Lower leg skin (tissue), 4 donors: ENCODE data around the gene POC1B. TPM values are rescaled to one million over a fixed set of nuclear protein-coding genes. Genes with fewer than 3 reads are reported as not detected.

Source experiments
- DNase-seq, 2 donors: peaks; one replicate each; pipeline ENCODE4 v3.0.0-alpha.2; 2019; ENCODE audit warnings: low spot score in 2 of 2
- H3K4me3 ChIP-seq: fragments of 200-600 bp; sonication (generic); 2 replicates; pipeline ENCODE4 v1.5.1; 2017; ENCODE audit warnings: mild to moderate bottlenecking, low read depth; ENCODE audit not compliant: poor library complexity, severe bottlenecking
- CTCF ChIP-seq, 3 donors: fragments of 450-650 bp; IDR thresholded peaks; one replicate each; pipeline ENCODE4 v1.5.1; 2016; ENCODE audit warnings: antibody characterized with exemption in 3 of 3, mild to moderate bottlenecking in 3 of 3, moderate library complexity in 2 of 3
- POLR2A ChIP-seq, 2 donors: fragments of 450-650 bp; IDR thresholded peaks; one replicate each; pipeline ENCODE4 v1.6.1; 2016 to 2017; ENCODE audit warnings: antibody characterized with exemption in 2 of 2, mild to moderate bottlenecking in 1 of 2, moderate library complexity in 1 of 2
- WGBS, 2 donors: methylation state at CpG; one replicate each; pipeline ENCODE4 v1.1.5; 2018; 5-methylcytosine and 5-hydroxymethylcytosine counted together
- intact Hi-C: fragments of 100-400 bp; cut with DNase I; formaldehyde crosslinking; loops from one replicate; pipeline ENCODE4 v1.15.0; 2023; ENCODE audit warnings: low total_unique reads
- total RNA-seq, 4 donors: library from RNA; depleted of rRNA; stranded (reverse); fragments of >200 nt; gene quantifications; one replicate each; pipeline ENCODE4 v1.1.0, GENCODE V29; 2016

The POC1B gene
- total RNA-seq, 4 donors from 2014 or later = 10.5 to 15.9 (median 14.7) TPM

- intact Hi-C loops = loop anchor here (5.0 kb wide), 1 partner anchor 404 kb away; no protein-coding TSS in a partner anchor
- DNase-seq = no peak
- no peak overlapping the region for H3K4me3 ChIP-seq
- 76 to 83% methylated on average over 1 of the region's 1 CpG for WGBS, 2 donors
- TF ChIP-seq CTCF (IDR thresholded peaks at IDR 0.05) (no peak), POLR2A (IDR thresholded peaks at IDR 0.05) (no peak)
Measured at GRCh38 chr12:89456565-89456964, 69.3 kb downstream of the POC1B start.

GRCh38 chr12:89454080-89454848, 71.6 kb downstream of the POC1B start:
- intact Hi-C loops = no loop called here
- no peak overlapping the region for H3K4me3 ChIP-seq
- TF ChIP-seq CTCF (IDR thresholded peaks at IDR 0.05) (no peak), POLR2A (IDR thresholded peaks at IDR 0.05) (no peak)
- WGBS, 2 donors = 30 to 43% methylated on average over 7 of the region's 7 CpGs
- no peak for DNase-seq

- DNase-seq = no peak
Measured at GRCh38 chr12:89453121-89453978, 72.5 kb downstream of the POC1B start.

GRCh38 chr12:89451841-89452251, 74.0 kb downstream of the POC1B start:
- no peak for DNase-seq
- H3K4me3 ChIP-seq = no peak overlapping the region
- WGBS, 2 donors = 48 to 49% methylated on average over 9 of the region's 9 CpGs
- TF ChIP-seq CTCF (IDR thresholded peaks at IDR 0.05) (no peak), POLR2A (IDR thresholded peaks at IDR 0.05) (no peak)
- intact Hi-C loops = no loop called here

More at GRCh38 chr12:89453121-89453978, 72.5 kb downstream of the POC1B start:
- no peak for TF ChIP-seq CTCF (IDR thresholded peaks at IDR 0.05)
- TF ChIP-seq POLR2A (IDR thresholded peaks at IDR 0.05) = no peak
- no peak overlapping the region for H3K4me3 ChIP-seq
- intact Hi-C loops = no loop called here
- WGBS, 2 donors = 41 to 44% methylated on average over 6 of the region's 6 CpGs

GRCh38 chr12:89450907-89451306, 74.9 kb downstream of the POC1B start:
- H3K4me3 ChIP-seq = no peak overlapping the region
- DNase-seq = no peak
- TF ChIP-seq POLR2A (IDR thresholded peaks at IDR 0.05) = no peak
- TF ChIP-seq CTCF (IDR thresholded peaks at IDR 0.05) = no peak
- intact Hi-C loops = no loop called here
